ENCODE data around the gene ABR. TPM values are rescaled to one million over a fixed set of nuclear protein-coding genes. Genes with fewer than 3 reads are reported as not detected.

Gene ABR
- total RNA-seq, 2 experiments from 2014 or later: 31.6 to 35.1 TPM

- Mint-ChIP-seq H3K9me3 (no peaks in the 10 kb centered on the region), H3K27ac (no peak overlapping the region), H3K27me3 (no peaks in the 10 kb centered on the region), H3K36me3 (peaks cover 3% of the 10 kb centered on the region), H3K4me1 (peaks cover 3% of the 10 kb centered on the region), H3K4me3 (no peak overlapping the region)
- DNase-seq: no peak
These were observed 87.9 kb downstream of the ABR start for GRCh38 chr17:1091900-1092299.

GRCh38 chr17:1091190-1091534 is 88.6 kb downstream of the ABR start:
- H3K36me3 Mint-ChIP-seq: peaks cover 3% of the 10 kb centered on the region
- no peak overlapping the region for H3K4me3 Mint-ChIP-seq
- no peaks in the 10 kb centered on the region for H3K27me3 Mint-ChIP-seq
- DNase-seq: no peak
- H3K4me1 Mint-ChIP-seq: peaks cover 1% of the 10 kb centered on the region
- no peaks in the 10 kb centered on the region for H3K9me3 Mint-ChIP-seq
- no peak overlapping the region for H3K27ac Mint-ChIP-seq

GRCh38 chr17:1090465-1091189 is 89.2 kb downstream of the ABR start:
- H3K36me3 Mint-ChIP-seq: peaks cover 3% of the 10 kb centered on the region
- H3K4me3 Mint-ChIP-seq: no peak overlapping the region
- H3K27me3 Mint-ChIP-seq: no peaks in the 10 kb centered on the region
- H3K4me1 Mint-ChIP-seq: no peaks in the 10 kb centered on the region
- H3K27ac Mint-ChIP-seq: no peak overlapping the region
- H3K9me3 Mint-ChIP-seq: no peaks in the 10 kb centered on the region
- no peak for DNase-seq

- Mint-ChIP-seq H3K36me3 (peaks cover 3% of the 10 kb centered on the region), H3K27me3 (no peaks in the 10 kb centered on the region), H3K9me3 (no peaks in the 10 kb centered on the region), H3K27ac (no peak overlapping the region), H3K4me3 (no peak overlapping the region), H3K4me1 (no peaks in the 10 kb centered on the region)
- DNase-seq: no peak
These were observed 89.9 kb downstream of the ABR start for GRCh38 chr17:1089915-1090314.

GRCh38 chr17:1087381-1088241 is 92.2 kb downstream of the ABR start:
- Mint-ChIP-seq H3K4me1 (no peaks in the 10 kb centered on the region), H3K27me3 (no peaks in the 10 kb centered on the region), H3K27ac (no peak overlapping the region), H3K9me3 (no peaks in the 10 kb centered on the region), H3K4me3 (no peak overlapping the region), H3K36me3 (no peaks in the 10 kb centered on the region)
- DNase-seq: no peak

GRCh38 chr17:1083451-1084187 is 96.2 kb downstream of the ABR start:
- Mint-ChIP-seq H3K36me3 (peaks cover 4% of the 10 kb centered on the region), H3K9me3 (no peaks in the 10 kb centered on the region), H3K27ac (no peak overlapping the region), H3K4me1 (no peaks in the 10 kb centered on the region), H3K4me3 (no peak overlapping the region), H3K27me3 (no peaks in the 10 kb centered on the region)
- DNase-seq: no peak

- Mint-ChIP-seq H3K4me1 (no peaks in the 10 kb centered on the region), H3K27ac (no peak overlapping the region), H3K27me3 (no peaks in the 10 kb centered on the region), H3K36me3 (peaks cover 4% of the 10 kb centered on the region), H3K4me3 (no peak overlapping the region), H3K9me3 (no peaks in the 10 kb centered on the region)
- no peak for DNase-seq
These were observed 97.2 kb downstream of the ABR start for GRCh38 chr17:1082579-1082978.

- peaks cover 4% of the 10 kb centered on the region for H3K36me3 Mint-ChIP-seq
- no peaks in the 10 kb centered on the region for H3K27me3 Mint-ChIP-seq
- H3K9me3 Mint-ChIP-seq: no peaks in the 10 kb centered on the region
- H3K4me1 Mint-ChIP-seq: no peaks in the 10 kb centered on the region
- H3K4me3 Mint-ChIP-seq: no peak overlapping the region
- H3K27ac Mint-ChIP-seq: no peak overlapping the region
- no peak for DNase-seq
These were observed 100.8 kb downstream of the ABR start for GRCh38 chr17:1078831-1079561.

- no peaks in the 10 kb centered on the region for H3K4me1 Mint-ChIP-seq
- no peak overlapping the region for H3K4me3 Mint-ChIP-seq
- H3K27me3 Mint-ChIP-seq: no peaks in the 10 kb centered on the region
- H3K27ac Mint-ChIP-seq: no peak overlapping the region
- DNase-seq: no peak
- peaks cover 4% of the 10 kb centered on the region for H3K36me3 Mint-ChIP-seq
- no peaks in the 10 kb centered on the region for H3K9me3 Mint-ChIP-seq
These were observed 101.6 kb downstream of the ABR start for GRCh38 chr17:1077986-1078711.

GRCh38 chr17:1077581-1077985 is 102.2 kb downstream of the ABR start:
- Mint-ChIP-seq H3K4me3 (no peak overlapping the region), H3K9me3 (no peaks in the 10 kb centered on the region), H3K4me1 (no peaks in the 10 kb centered on the region), H3K36me3 (peaks cover 4% of the 10 kb centered on the region), H3K27ac (no peak overlapping the region), H3K27me3 (no peaks in the 10 kb centered on the region)
- no peak for DNase-seq

- Mint-ChIP-seq H3K9me3 (no peaks in the 10 kb centered on the region), H3K27me3 (no peaks in the 10 kb centered on the region), H3K36me3 (peaks cover 5% of the 10 kb centered on the region), H3K4me3 (no peak overlapping the region), H3K27ac (no peak overlapping the region), H3K4me1 (no peaks in the 10 kb centered on the region)
- no peak for DNase-seq
These were observed 102.8 kb downstream of the ABR start for GRCh38 chr17:1076982-1077302.

- Mint-ChIP-seq H3K36me3 (peaks cover 5% of the 10 kb centered on the region), H3K27ac (no peak overlapping the region)
These were observed 103.3 kb downstream of the ABR start for GRCh38 chr17:1076299-1076981.

GRCh38 chr17:1074886-1075605 is 104.7 kb downstream of the ABR start:
- Mint-ChIP-seq H3K4me1 (no peaks in the 10 kb centered on the region), H3K4me3 (no peak overlapping the region)
- DNase-seq: no peak

More at GRCh38 chr17:1076299-1076981, 103.3 kb downstream of the ABR start:
- no peaks in the 10 kb centered on the region for H3K4me1 Mint-ChIP-seq
- H3K4me3 Mint-ChIP-seq: no peak overlapping the region
- no peak for DNase-seq
- H3K27me3 Mint-ChIP-seq: no peaks in the 10 kb centered on the region
- no peaks in the 10 kb centered on the region for H3K9me3 Mint-ChIP-seq

More at GRCh38 chr17:1074886-1075605, 104.7 kb downstream of the ABR start:
- H3K9me3 Mint-ChIP-seq: no peaks in the 10 kb centered on the region
- H3K27ac Mint-ChIP-seq: no peak overlapping the region
- peaks cover 5% of the 10 kb centered on the region for H3K36me3 Mint-ChIP-seq
- no peaks in the 10 kb centered on the region for H3K27me3 Mint-ChIP-seq
